ENCODE measurements around the gene MAGI2. TPM values are rescaled to one million over a fixed set of nuclear protein-coding genes. Genes with fewer than 3 reads are reported as not detected.

MAGI2 gene
- polyA plus RNA-seq, 1 experiment, result 0.81 TPM

- no peak overlapping the region for H3K4me3 ChIP-seq (ENCODE audit: low read depth, low read length)
- CTCF ChIA-PET, result interaction anchor here (1.0 kb wide), 1 partner anchor 108 kb away, joined by 3 read pairs; no protein-coding TSS in a partner anchor
- no peak for DNase-seq (ENCODE audit: low read depth)
- no peak for TF ChIP-seq CTCF (IDR thresholded peaks at IDR 0.05; ENCODE audit: insufficient read depth, low read depth, low read length)
- no peaks in the 10 kb centered on the region for H3K36me3 ChIP-seq (ENCODE audit: control insufficient read depth, insufficient read depth, low read length)
- H3K27me3 ChIP-seq (ENCODE audit: control insufficient read depth, insufficient read depth, low read length), result no peaks in the 10 kb centered on the region
- POLR2A ChIA-PET, result no interaction called here
These were observed 1427.0 kb downstream of the MAGI2 start for GRCh38 chr7:78026492-78026891.

GRCh38 chr7:78024591-78024990 is 1428.9 kb downstream of the MAGI2 start:
- Histone ChIP-seq H3K36me3 (ENCODE audit: control insufficient read depth, insufficient read depth, low read length) (no peaks in the 10 kb centered on the region), H3K27me3 (ENCODE audit: control insufficient read depth, insufficient read depth, low read length) (no peaks in the 10 kb centered on the region), H3K4me3 (ENCODE audit: low read depth, low read length) (no peak overlapping the region)
- DNase-seq (ENCODE audit: low read depth), result no peak
- TF ChIP-seq CTCF (IDR thresholded peaks at IDR 0.05; ENCODE audit: insufficient read depth, low read depth, low read length), result no peak
- POLR2A ChIA-PET, result no interaction called here
- CTCF ChIA-PET, result interaction anchor here (0.7 to 1.6 kb wide), 3 partner anchors 12 to 110 kb away, joined by 3 to 5 read pairs (median 3); no protein-coding TSS in a partner anchor

- no peak for DNase-seq (ENCODE audit: low read depth)
- ChIA-PET POLR2A (no interaction called here), CTCF (no interaction called here)
- TF ChIP-seq CTCF (IDR thresholded peaks at IDR 0.05; ENCODE audit: insufficient read depth, low read depth, low read length), result no peak
- H3K27me3 ChIP-seq (ENCODE audit: control insufficient read depth, insufficient read depth, low read length), result no peaks in the 10 kb centered on the region
- H3K4me3 ChIP-seq (ENCODE audit: low read depth, low read length), result no peak overlapping the region
- no peaks in the 10 kb centered on the region for H3K36me3 ChIP-seq (ENCODE audit: control insufficient read depth, insufficient read depth, low read length)
These were observed 1430.3 kb downstream of the MAGI2 start for GRCh38 chr7:78023191-78023590.

GRCh38 chr7:78022165-78022564 is 1431.3 kb downstream of the MAGI2 start:
- ChIA-PET POLR2A (no interaction called here), CTCF (no interaction called here)
- DNase-seq (ENCODE audit: low read depth), result no peak
- TF ChIP-seq CTCF (IDR thresholded peaks at IDR 0.05; ENCODE audit: insufficient read depth, low read depth, low read length), result no peak
- no peak overlapping the region for H3K4me3 ChIP-seq (ENCODE audit: low read depth, low read length)
- no peaks in the 10 kb centered on the region for H3K36me3 ChIP-seq (ENCODE audit: control insufficient read depth, insufficient read depth, low read length)
- H3K27me3 ChIP-seq (ENCODE audit: control insufficient read depth, insufficient read depth, low read length), result no peaks in the 10 kb centered on the region

- no peak for DNase-seq (ENCODE audit: low read depth)
- Histone ChIP-seq H3K36me3 (ENCODE audit: control insufficient read depth, insufficient read depth, low read length) (no peaks in the 10 kb centered on the region), H3K27me3 (ENCODE audit: control insufficient read depth, insufficient read depth, low read length) (no peaks in the 10 kb centered on the region), H3K4me3 (ENCODE audit: low read depth, low read length) (no peak overlapping the region)
- ChIA-PET CTCF (interaction anchor here (0.6 to 2.7 kb wide), 17 partner anchors 12 to 1156 kb away, joined by 3 to 20 read pairs (median 4); no protein-coding TSS in a partner anchor), POLR2A (no interaction called here)
- TF ChIP-seq CTCF (IDR thresholded peaks at IDR 0.05; ENCODE audit: insufficient read depth, low read depth, low read length), result no peak
These were observed 1432.6 kb downstream of the MAGI2 start for GRCh38 chr7:78020874-78021249.

Measured in BJ (cell line).